ENCODE data around the gene DPYSL5. TPM values are rescaled to one million over a fixed set of nuclear protein-coding genes. Genes with fewer than 3 reads are reported as not detected.

Gene DPYSL5
- total RNA-seq, 2 experiments from 2014 or later: 0.07 to 0.09 TPM

- intact Hi-C loops (cut with DNase I, micrococcal nuclease): no loop called here
- H3K4me1 Mint-ChIP-seq: no peaks in the 10 kb centered on the region
- ChIA-PET POLR2A (no interaction called here), CTCF (interaction anchor here (0.9 to 1.0 kb wide), 3 partner anchors 9 to 24 kb away, joined by 3 to 7 read pairs (median 4); no protein-coding TSS in a partner anchor)
- no peaks in the 10 kb centered on the region for H3K27me3 Mint-ChIP-seq
- no peak overlapping the region for H3K27ac Mint-ChIP-seq
- H3K9me3 Mint-ChIP-seq (ENCODE audit: low read depth): no peaks in the 10 kb centered on the region
- ATAC-seq (no peak), DNase-seq (no peak)
- H3K4me3 Mint-ChIP-seq: no peak overlapping the region
- H3K36me3 Mint-ChIP-seq (ENCODE audit: low read depth): no peaks in the 10 kb centered on the region
Observed at GRCh38 chr2:26985807-26986206, 137.9 kb downstream of the DPYSL5 start.

- no peaks in the 10 kb centered on the region for H3K9me3 Mint-ChIP-seq (ENCODE audit: low read depth)
- no peak for ATAC-seq
- no peaks in the 10 kb centered on the region for H3K4me1 Mint-ChIP-seq
- no peak overlapping the region for H3K27ac Mint-ChIP-seq
- intact Hi-C loops (cut with DNase I, micrococcal nuclease): no loop called here
- CTCF ChIA-PET: interaction anchor here (0.6 to 1.0 kb wide), 5 partner anchors 9 to 1168 kb away, joined by 3 to 7 read pairs (median 4); no protein-coding TSS in a partner anchor
- no peak overlapping the region for H3K4me3 Mint-ChIP-seq
- H3K36me3 Mint-ChIP-seq (ENCODE audit: low read depth): no peaks in the 10 kb centered on the region
- DNase-seq: no peak
- H3K27me3 Mint-ChIP-seq: no peaks in the 10 kb centered on the region
- POLR2A ChIA-PET: no interaction called here
Observed at GRCh38 chr2:26986576-26986975, 138.6 kb downstream of the DPYSL5 start.

GRCh38 chr2:26988058-26988860 is 140.3 kb downstream of the DPYSL5 start:
- H3K4me1 Mint-ChIP-seq: no peaks in the 10 kb centered on the region
- intact Hi-C loops (cut with DNase I, micrococcal nuclease): no loop called here
- DNase-seq (no peak), ATAC-seq (no peak)
- H3K4me3 Mint-ChIP-seq: no peak overlapping the region
- H3K9me3 Mint-ChIP-seq (ENCODE audit: low read depth): no peaks in the 10 kb centered on the region
- CTCF ChIA-PET: interaction anchor here (1.2 to 1.7 kb wide), 4 partner anchors 26 to 142 kb away, joined by 3 to 7 read pairs (median 4); no protein-coding TSS in a partner anchor
- no peaks in the 10 kb centered on the region for H3K36me3 Mint-ChIP-seq (ENCODE audit: low read depth)
- no peaks in the 10 kb centered on the region for H3K27me3 Mint-ChIP-seq
- POLR2A ChIA-PET: no interaction called here
- no peak overlapping the region for H3K27ac Mint-ChIP-seq

GRCh38 chr2:26989156-26989555 is 141.2 kb downstream of the DPYSL5 start:
- H3K4me1 Mint-ChIP-seq: no peaks in the 10 kb centered on the region
- DNase-seq: no peak
- H3K9me3 Mint-ChIP-seq (ENCODE audit: low read depth): no peaks in the 10 kb centered on the region
- POLR2A ChIA-PET: no interaction called here
- ATAC-seq: no peak
- H3K27me3 Mint-ChIP-seq: no peaks in the 10 kb centered on the region
- H3K4me3 Mint-ChIP-seq: no peak overlapping the region
- no peaks in the 10 kb centered on the region for H3K36me3 Mint-ChIP-seq (ENCODE audit: low read depth)
- intact Hi-C loops (cut with DNase I, micrococcal nuclease): no loop called here
- no peak overlapping the region for H3K27ac Mint-ChIP-seq
- CTCF ChIA-PET: interaction anchor here (1.6 to 1.7 kb wide), 3 partner anchors 9 to 143 kb away, joined by 3 to 7 read pairs (median 4); no protein-coding TSS in a partner anchor

GRCh38 chr2:26991717-26992116 is 143.8 kb downstream of the DPYSL5 start:
- intact Hi-C loops (cut with DNase I, micrococcal nuclease): no loop called here
- H3K9me3 Mint-ChIP-seq (ENCODE audit: low read depth): no peaks in the 10 kb centered on the region
- ATAC-seq: no peak
- DNase-seq: no peak
- H3K4me1 Mint-ChIP-seq: no peaks in the 10 kb centered on the region
- H3K36me3 Mint-ChIP-seq (ENCODE audit: low read depth): no peaks in the 10 kb centered on the region
- POLR2A ChIA-PET: no interaction called here
- no peaks in the 10 kb centered on the region for H3K27me3 Mint-ChIP-seq
- CTCF ChIA-PET: no interaction called here
- H3K27ac Mint-ChIP-seq: no peak overlapping the region
- no peak overlapping the region for H3K4me3 Mint-ChIP-seq

GRCh38 chr2:26993768-26994167 is 145.8 kb downstream of the DPYSL5 start:
- H3K27ac Mint-ChIP-seq: no peak overlapping the region
- H3K36me3 Mint-ChIP-seq (ENCODE audit: low read depth): no peaks in the 10 kb centered on the region
- intact Hi-C loops (cut with DNase I, micrococcal nuclease): no loop called here
- ATAC-seq (no peak), DNase-seq (no peak)
- no peaks in the 10 kb centered on the region for H3K9me3 Mint-ChIP-seq (ENCODE audit: low read depth)
- POLR2A ChIA-PET: interaction anchor here (0.6 kb wide), 1 partner anchor 1110 kb away, joined by 9 read pairs; no protein-coding TSS in a partner anchor
- H3K4me3 Mint-ChIP-seq: no peak overlapping the region
- no peaks in the 10 kb centered on the region for H3K4me1 Mint-ChIP-seq
- CTCF ChIA-PET: interaction anchor here (0.5 to 2.6 kb wide), 5 partner anchors 11 to 1001 kb away, joined by 3 to 11 read pairs (median 3); no protein-coding TSS in a partner anchor
- peaks cover under 1% of the 10 kb centered on the region for H3K27me3 Mint-ChIP-seq

- H3K27me3 Mint-ChIP-seq: peaks cover 5% of the 10 kb centered on the region
- no peak for DNase-seq
Observed at GRCh38 chr2:26994983-26995382, 147.1 kb downstream of the DPYSL5 start.

GRCh38 chr2:26997394-26997793 is 149.5 kb downstream of the DPYSL5 start:
- no peak for ATAC-seq
- CTCF ChIA-PET: no interaction called here
- Mint-ChIP-seq H3K27me3 (peaks cover 5% of the 10 kb centered on the region), H3K4me3 (no peak overlapping the region), H3K4me1 (no peaks in the 10 kb centered on the region), H3K27ac (no peak overlapping the region), H3K9me3 (ENCODE audit: low read depth) (no peaks in the 10 kb centered on the region), H3K36me3 (ENCODE audit: low read depth) (no peaks in the 10 kb centered on the region)
- intact Hi-C loops (cut with DNase I, micrococcal nuclease): no loop called here
- no peak for DNase-seq
- POLR2A ChIA-PET: no interaction called here

More at GRCh38 chr2:26994983-26995382, 147.1 kb downstream of the DPYSL5 start:
- POLR2A ChIA-PET: no interaction called here
- no peaks in the 10 kb centered on the region for H3K36me3 Mint-ChIP-seq (ENCODE audit: low read depth)
- intact Hi-C loops (cut with DNase I, micrococcal nuclease): no loop called here
- H3K4me1 Mint-ChIP-seq: no peaks in the 10 kb centered on the region
- H3K4me3 Mint-ChIP-seq: no peak overlapping the region
- ATAC-seq: no peak
- H3K9me3 Mint-ChIP-seq (ENCODE audit: low read depth): no peaks in the 10 kb centered on the region
- no peak overlapping the region for H3K27ac Mint-ChIP-seq
- CTCF ChIA-PET: interaction anchor here (0.9 to 2.6 kb wide), 8 partner anchors 9 to 72 kb away, joined by 3 to 11 read pairs (median 4); partner anchors contain the start of gene AGBL5

GRCh38 chr2:26998323-26998722 is 150.4 kb downstream of the DPYSL5 start:
- CTCF ChIA-PET: interaction anchor here (0.6 to 2.2 kb wide), 3 partner anchors 19 to 171 kb away, joined by 3 to 11 read pairs (median 4); no protein-coding TSS in a partner anchor
- H3K4me3 Mint-ChIP-seq: no peak overlapping the region

More at GRCh38 chr2:26998323-26998722, 150.4 kb downstream of the DPYSL5 start:
- no peak for ATAC-seq
- POLR2A ChIA-PET: no interaction called here
- DNase-seq: no peak
- no peaks in the 10 kb centered on the region for H3K4me1 Mint-ChIP-seq
- H3K27ac Mint-ChIP-seq: no peak overlapping the region
- peaks cover 5% of the 10 kb centered on the region for H3K27me3 Mint-ChIP-seq
- intact Hi-C loops (cut with DNase I, micrococcal nuclease): no loop called here
- no peaks in the 10 kb centered on the region for H3K36me3 Mint-ChIP-seq (ENCODE audit: low read depth)
- no peaks in the 10 kb centered on the region for H3K9me3 Mint-ChIP-seq (ENCODE audit: low read depth)

Other genes with a start within 250 kb of the DPYSL5 start
- gene CIB4, start 206.8 kb upstream of the DPYSL5 start, total RNA-seq: not detected
- not detected for gene KCNK3, start 155.4 kb upstream of the DPYSL5 start, total RNA-seq
- 1 to 10 TPM; 5.0 to 5.6 TPM for gene SLC35F6, start 83.8 kb upstream of the DPYSL5 start, total RNA-seq
- gene CENPA, start 62.1 kb upstream of the DPYSL5 start, total RNA-seq: 10 to 100 TPM; 37.0 to 38.0 TPM
- gene MAPRE3, start 122.5 kb downstream of the DPYSL5 start, total RNA-seq: 1 to 10 TPM; 3.2 to 4.1 TPM
- gene TMEM214, start 184.8 kb downstream of the DPYSL5 start, total RNA-seq: 10 to 100 TPM; 54.1 to 69.1 TPM
- gene AGBL5, start 203.5 kb downstream of the DPYSL5 start, total RNA-seq: 10 to 100 TPM; 12.5 to 14.5 TPM
- gene OST4, start 223.5 kb downstream of the DPYSL5 start, total RNA-seq: 100 to 1,000 TPM; 305 to 406 TPM
- under 1 TPM; 0.40 to 0.46 TPM for gene EMILIN1, start 230.5 kb downstream of the DPYSL5 start, total RNA-seq
- gene KHK, start 238.6 kb downstream of the DPYSL5 start, total RNA-seq: 10 to 100 TPM; 10.6 to 12.7 TPM